Omental fat pad (tissue), 4 donors: ENCODE data around the gene HSF5. TPM values are rescaled to one million over a fixed set of nuclear protein-coding genes. Genes with fewer than 3 reads are reported as not detected.

Source experiments
- ATAC-seq: fragments of 150-250 bp; one replicate; pipeline ENCODE4 v1.9.1; 2016; ENCODE audit warnings: mild to moderate bottlenecking, moderate library complexity; ENCODE audit not compliant: low FRiP score
- DNase-seq: peaks from one replicate; pipeline ENCODE4 v3.0.0-alpha.2; 2019; ENCODE audit warnings: low spot score
- CTCF ChIP-seq, 3 donors: fragments of 450-650 bp; IDR thresholded peaks; one replicate each; pipeline ENCODE4 v1.5.1; 2016 to 2017; ENCODE audit warnings: antibody characterized with exemption in 3 of 3, mild to moderate bottlenecking in 3 of 3, moderate library complexity in 2 of 3
- total RNA-seq, 4 donors: library from RNA; depleted of rRNA; stranded (reverse); fragments of >200 nt; gene quantifications; one replicate each; pipeline ENCODE4 v1.1.0, GENCODE V29; 2016

The HSF5 gene
- total RNA-seq, 4 donors from 2014 or later: 0.13 to 0.24 TPM; not detected in 2

GRCh38 chr17:58410714-58411407 lies 77.3 kb downstream of the HSF5 start:
- no peak for TF ChIP-seq CTCF (IDR thresholded peaks at IDR 0.05)
- DNase-seq: no peak
- ATAC-seq: no peak

- DNase-seq (no peak), ATAC-seq (no peak)
- no peak for TF ChIP-seq CTCF (IDR thresholded peaks at IDR 0.05)
Measured at GRCh38 chr17:58409432-58409831, 78.8 kb downstream of the HSF5 start.

- no peak for DNase-seq
- no peak for ATAC-seq
- TF ChIP-seq CTCF (IDR thresholded peaks at IDR 0.05): no peak
Measured at GRCh38 chr17:58403311-58403710, 84.9 kb downstream of the HSF5 start.

- no peak for TF ChIP-seq CTCF (IDR thresholded peaks at IDR 0.05)
- DNase-seq (no peak), ATAC-seq (no peak)
Measured at GRCh38 chr17:58402679-58403078, 85.5 kb downstream of the HSF5 start.

- ATAC-seq: no peak
- no peak for DNase-seq
- TF ChIP-seq CTCF (IDR thresholded peaks at IDR 0.05): no peak
Measured at GRCh38 chr17:58402047-58402446, 86.2 kb downstream of the HSF5 start.

- DNase-seq (no peak), ATAC-seq (no peak)
- TF ChIP-seq CTCF (IDR thresholded peaks at IDR 0.05): no peak
Measured at GRCh38 chr17:58401287-58401686, 86.9 kb downstream of the HSF5 start.

- no peak for TF ChIP-seq CTCF (IDR thresholded peaks at IDR 0.05)
- ATAC-seq (no peak), DNase-seq (no peak)
Measured at GRCh38 chr17:58400826-58401225, 87.4 kb downstream of the HSF5 start.
